Large intestine (tissue), 3 donors: ENCODE results near the gene NT5C2. TPM values are rescaled to one million over a fixed set of nuclear protein-coding genes. Genes with fewer than 3 reads are reported as not detected.
"Not testable (repeated sequence)": the region's sequence is repeated elsewhere in the genome, so short reads cannot be mapped to it uniquely, and the experiment has no call there.

Experiments used
- DNase-seq, 2 donors: peaks; one replicate each; pipeline versions ENCODE4 v3.0.0 to v3.0.0-alpha.2; 2013
- H3K27ac ChIP-seq: one replicate; pipeline ENCODE4 v1.5.1; 2013; ENCODE audit warnings: low read length
- H3K27me3 ChIP-seq: 2 replicates; pipeline ENCODE4 v1.6.1; 2013; ENCODE audit warnings: low read length; ENCODE audit not compliant: control insufficient read depth, insufficient read depth
- H3K36me3 ChIP-seq: 2 replicates; pipeline ENCODE4 v1.6.1; 2013; ENCODE audit warnings: low read length; ENCODE audit not compliant: control insufficient read depth, insufficient read depth
- H3K4me1 ChIP-seq: one replicate; pipeline ENCODE4 v1.6.1; 2013; ENCODE audit warnings: low read length; ENCODE audit not compliant: control insufficient read depth, insufficient read depth
- H3K4me3 ChIP-seq: one replicate; pipeline ENCODE4 v1.5.1; 2013; ENCODE audit warnings: low read length
- H3K9me3 ChIP-seq: one replicate; pipeline ENCODE4 v1.6.1; 2013; ENCODE audit warnings: mild to moderate bottlenecking, low read depth, low read length, moderate library complexity; ENCODE audit not compliant: control insufficient read depth
- WGBS: methylation state at CpG from one replicate; pipeline ENCODE4 v1.1.5; 2013; ENCODE audit warnings: low lambda C conversion rate; ENCODE audit not compliant: insufficient coverage; 5-methylcytosine and 5-hydroxymethylcytosine counted together
- polyA plus RNA-seq: library from polyadenylated mRNA; unstranded; fragments of 120-200 nt; gene quantifications from one replicate; pipeline ENCODE4 v1.2.1, GENCODE V29; 2013

NT5C2 gene
- polyA plus RNA-seq, 1 donor = 63.9 TPM

DNA sequence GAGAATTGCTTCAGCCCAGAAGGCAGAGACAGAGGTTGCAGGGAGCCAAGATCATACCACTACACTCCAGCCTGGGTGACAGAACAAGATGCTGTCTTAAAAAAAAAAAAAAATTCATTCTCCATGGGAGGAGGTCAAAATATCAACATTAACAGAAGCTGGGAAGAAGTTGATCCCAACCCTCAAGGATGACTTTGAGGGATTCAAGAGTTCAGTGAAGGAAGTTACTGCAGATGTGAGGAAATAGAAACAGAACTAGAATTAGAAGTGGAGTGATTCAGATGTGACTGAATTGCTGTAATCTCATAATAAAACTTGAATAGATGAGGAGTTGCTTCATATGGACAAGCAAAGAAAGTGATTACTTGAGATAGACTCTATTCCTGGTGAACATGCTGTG lies 32.9 kb upstream of the NT5C2 start:
- peaks cover 10% of the 10 kb centered on the region for H3K4me1 ChIP-seq
- H3K4me3 ChIP-seq = no peak overlapping the region
- no peaks in the 10 kb centered on the region for H3K27me3 ChIP-seq
- no peaks in the 10 kb centered on the region for H3K36me3 ChIP-seq
- H3K27ac ChIP-seq = no peak overlapping the region
- H3K9me3 ChIP-seq = peaks cover 18% of the 10 kb centered on the region
- DNase-seq = no peak

DNA sequence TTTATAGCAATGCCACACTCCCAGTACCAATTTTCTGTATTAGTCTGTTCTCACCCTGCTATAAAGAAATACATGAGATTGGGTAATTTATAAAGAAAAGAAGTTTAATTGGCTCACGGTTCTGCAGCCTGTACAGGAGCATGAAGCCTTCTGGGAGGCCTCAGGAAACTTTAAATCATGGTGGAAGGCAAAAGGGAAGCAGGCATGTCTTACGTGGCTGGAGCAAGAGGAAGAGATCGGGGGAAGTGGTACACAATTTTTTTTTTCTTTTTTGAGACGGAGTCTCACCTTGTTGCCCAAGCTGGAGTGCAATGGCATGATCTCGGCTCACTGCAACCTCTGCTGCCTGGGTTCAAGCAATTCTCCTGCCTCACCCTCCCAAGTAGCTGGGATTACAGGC lies 31.6 kb upstream of the NT5C2 start:
- H3K4me3 ChIP-seq, H3K27ac ChIP-seq, H3K4me1 ChIP-seq, DNase-seq, H3K27me3 ChIP-seq, H3K36me3 ChIP-seq: not testable (repeated sequence)
- WGBS = no CpG with 5 or more reads among the region's 5 CpGs
- peaks cover 18% of the 10 kb centered on the region for H3K9me3 ChIP-seq

DNA sequence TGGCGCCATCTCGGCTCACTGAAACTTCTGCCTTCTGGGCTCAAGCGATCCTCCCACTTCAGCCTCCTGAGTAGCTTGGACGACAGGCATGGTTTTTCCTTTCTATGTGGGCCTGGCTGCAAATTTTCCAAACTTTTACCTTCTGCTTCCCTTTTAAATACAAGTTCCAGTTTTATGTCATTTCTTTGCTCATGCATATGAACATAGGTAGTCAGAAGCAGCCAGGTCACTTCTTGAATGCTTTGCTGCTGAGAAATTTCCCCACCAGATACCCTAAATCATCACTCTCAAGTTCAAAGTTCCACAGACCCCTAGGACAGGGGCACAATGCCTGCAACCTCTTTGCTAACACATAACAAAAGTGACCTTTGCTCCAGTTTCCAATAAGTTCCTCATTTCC lies 31.1 kb upstream of the NT5C2 start:
- Histone ChIP-seq H3K4me1 (peaks cover 2% of the 10 kb centered on the region), H3K9me3 (peaks cover 18% of the 10 kb centered on the region), H3K36me3 (no peaks in the 10 kb centered on the region), H3K27ac (no peak overlapping the region), H3K4me3 (no peak overlapping the region), H3K27me3 (no peaks in the 10 kb centered on the region)
- no peak for DNase-seq
- no CpG with 5 or more reads among the region's 4 CpGs for WGBS

DNA sequence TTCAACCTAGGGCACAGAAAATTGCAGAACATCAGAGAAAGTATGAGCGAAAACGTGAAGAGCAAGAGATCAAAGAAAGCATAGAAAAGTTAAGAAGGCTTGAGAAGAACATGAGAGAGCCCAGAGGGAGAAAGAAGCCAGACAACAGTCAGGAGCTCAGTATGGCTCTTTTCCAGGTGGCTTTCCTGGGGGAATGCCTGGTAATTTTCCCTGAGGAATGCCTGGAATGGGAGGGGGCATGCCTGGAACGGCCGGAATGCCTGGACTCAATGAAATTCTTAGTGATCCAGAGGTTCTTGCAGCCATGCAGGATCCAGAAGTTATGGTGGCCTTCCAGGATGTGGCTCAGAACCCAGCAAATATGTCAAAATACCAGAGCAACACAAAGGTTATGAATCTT lies 23.3 kb upstream of the NT5C2 start:
- not testable (repeated sequence) for H3K36me3 ChIP-seq, H3K27ac ChIP-seq, H3K4me3 ChIP-seq, H3K9me3 ChIP-seq, H3K27me3 ChIP-seq, DNase-seq, H3K4me1 ChIP-seq
- 71% methylated on average over 2 of the region's 4 CpGs for WGBS

DNA sequence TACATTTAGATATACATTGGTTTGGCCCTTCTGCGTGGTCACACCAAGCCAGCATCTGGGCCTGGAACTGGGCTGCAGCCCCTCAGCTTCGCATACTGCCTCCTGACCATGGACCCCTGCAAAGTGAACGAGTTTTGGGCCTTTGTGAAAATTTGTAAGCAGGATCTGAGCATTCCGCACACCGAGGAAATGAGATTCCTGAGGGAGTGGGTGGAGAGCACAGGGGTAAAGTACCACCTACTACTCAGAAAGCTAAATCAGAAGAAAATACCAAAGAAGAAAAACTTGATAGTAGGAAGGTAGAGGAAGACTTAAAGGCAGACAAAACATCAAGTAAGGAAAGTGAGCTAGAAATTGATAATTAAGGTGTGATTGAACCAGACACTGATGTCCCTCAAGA lies 22.5 kb upstream of the NT5C2 start:
- Histone ChIP-seq H3K36me3 (no peaks in the 10 kb centered on the region), H3K4me3 (no peak overlapping the region), H3K9me3 (no peaks in the 10 kb centered on the region), H3K27ac (no peak overlapping the region), H3K27me3 (no peaks in the 10 kb centered on the region), H3K4me1 (no peaks in the 10 kb centered on the region)
- DNase-seq = no peak
- 79% methylated on average over 2 of the region's 5 CpGs for WGBS

DNA sequence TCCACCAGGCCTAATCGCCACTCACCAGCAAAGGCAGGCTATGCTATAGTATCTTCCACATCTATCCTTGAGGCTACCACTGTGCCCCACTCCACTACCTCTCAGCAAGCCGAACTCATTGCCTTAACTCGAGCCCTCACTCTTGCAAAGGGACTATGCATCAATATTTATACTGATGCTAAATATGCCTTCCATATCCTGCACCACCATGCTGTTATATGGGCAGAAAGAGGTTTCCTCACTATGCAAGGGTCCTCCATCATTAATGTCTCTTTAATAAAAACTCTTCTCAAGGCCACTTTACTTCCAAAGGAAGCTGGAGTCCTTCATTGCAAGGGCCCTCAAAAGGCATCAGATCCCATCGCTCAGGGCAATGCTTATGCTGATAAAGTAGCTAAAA lies 17.2 kb upstream of the NT5C2 start:
- not testable (repeated sequence) for H3K36me3 ChIP-seq, H3K9me3 ChIP-seq, H3K4me1 ChIP-seq, H3K27me3 ChIP-seq, DNase-seq, H3K27ac ChIP-seq, H3K4me3 ChIP-seq
- no CpG with 5 or more reads among the region's 4 CpGs for WGBS

DNA sequence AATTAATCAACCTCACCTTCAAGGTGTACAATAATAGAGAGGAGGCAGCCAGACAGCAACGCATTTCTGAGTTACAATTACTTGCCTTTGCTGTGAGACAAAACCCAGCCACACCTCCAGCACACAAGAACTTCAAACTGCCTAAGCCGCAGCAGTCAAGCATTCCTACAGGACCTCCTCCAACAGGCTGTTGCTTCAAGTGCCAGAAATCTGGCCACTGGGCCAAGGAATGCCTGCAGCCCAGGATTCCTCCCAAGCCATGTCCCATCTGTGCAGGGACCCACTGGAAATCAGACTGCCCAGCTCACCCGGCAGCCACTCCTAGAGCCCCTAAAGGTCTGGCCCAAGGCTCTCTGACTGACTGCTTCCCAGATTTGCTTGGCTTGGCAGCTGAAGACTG lies 14.6 kb upstream of the NT5C2 start:
- H3K4me3 ChIP-seq, H3K36me3 ChIP-seq, H3K27ac ChIP-seq, H3K27me3 ChIP-seq, DNase-seq, H3K9me3 ChIP-seq, H3K4me1 ChIP-seq: not testable (repeated sequence)
- WGBS = no CpG with 5 or more reads among the region's 3 CpGs

DNA sequence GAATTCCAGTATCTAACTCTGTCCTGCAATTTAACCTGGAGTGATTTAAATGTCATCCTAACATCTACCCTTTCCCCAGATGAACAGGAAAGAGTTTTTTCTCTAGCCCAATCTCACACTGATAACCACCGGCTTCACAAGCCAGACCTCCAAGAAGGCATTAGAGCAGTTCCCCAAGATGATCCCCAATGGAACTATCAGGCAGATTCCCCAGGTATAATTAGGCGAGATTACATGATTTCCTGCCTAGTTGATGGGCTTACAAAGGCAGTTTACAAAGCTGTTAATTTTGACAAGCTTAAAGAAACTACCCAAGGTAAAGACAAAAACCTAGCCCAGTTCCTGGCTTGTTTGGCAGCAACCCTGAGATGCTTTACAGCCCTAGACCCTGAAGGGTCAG lies 14.1 kb upstream of the NT5C2 start:
- Histone ChIP-seq H3K27me3 (no peaks in the 10 kb centered on the region), H3K4me1 (no peaks in the 10 kb centered on the region), H3K36me3 (no peaks in the 10 kb centered on the region), H3K4me3 (no peak overlapping the region), H3K27ac (no peak overlapping the region), H3K9me3 (no peaks in the 10 kb centered on the region)
- no peak for DNase-seq
- no CpG with 5 or more reads among the region's 2 CpGs for WGBS

DNA sequence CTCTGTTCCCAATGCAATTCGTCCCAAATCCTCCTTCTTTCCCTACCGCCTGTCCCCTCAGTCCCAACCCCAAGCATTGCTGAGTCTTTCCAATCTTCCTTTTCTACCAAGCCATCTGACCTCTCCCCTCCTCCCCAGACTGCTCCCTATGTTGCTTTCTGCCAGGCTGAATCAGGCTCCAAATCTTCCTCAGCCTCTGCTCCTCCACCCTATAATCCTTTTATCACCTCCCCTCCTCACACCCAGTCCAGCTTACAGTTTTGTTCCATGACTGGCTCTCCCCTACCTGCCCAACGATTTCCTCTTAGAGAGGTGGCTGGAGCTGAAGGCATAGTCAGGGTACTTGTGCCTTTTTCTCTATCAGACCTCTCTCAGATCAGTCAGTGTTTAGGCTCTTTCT lies 13.6 kb upstream of the NT5C2 start:
- not testable (repeated sequence) for H3K36me3 ChIP-seq, H3K27ac ChIP-seq, H3K9me3 ChIP-seq, H3K27me3 ChIP-seq, H3K4me1 ChIP-seq, H3K4me3 ChIP-seq, DNase-seq
- whole genome bisulfite sequencing = 100% methylated on average over 1 of the region's 3 CpGs

DNA sequence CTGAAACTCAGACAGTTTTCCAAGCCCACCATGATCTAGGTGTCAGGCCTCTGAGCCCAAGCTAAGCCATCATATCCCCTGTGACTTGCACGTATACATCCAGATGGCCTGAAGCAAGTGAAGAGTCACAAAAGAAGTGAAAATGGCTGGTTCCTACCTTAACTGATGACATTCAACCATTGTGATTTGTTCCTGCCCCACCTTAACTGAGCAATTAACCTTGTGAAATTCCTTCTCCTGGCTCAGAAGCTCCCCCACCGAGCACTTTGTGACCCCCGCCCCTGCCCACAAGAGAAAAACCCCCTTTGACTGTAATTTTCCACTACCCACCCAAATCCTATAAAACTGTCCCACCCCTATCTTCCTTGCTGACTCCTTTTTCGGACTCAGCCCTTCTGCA lies 12.3 kb upstream of the NT5C2 start:
- H3K4me3 ChIP-seq = not testable (repeated sequence)

DNA sequence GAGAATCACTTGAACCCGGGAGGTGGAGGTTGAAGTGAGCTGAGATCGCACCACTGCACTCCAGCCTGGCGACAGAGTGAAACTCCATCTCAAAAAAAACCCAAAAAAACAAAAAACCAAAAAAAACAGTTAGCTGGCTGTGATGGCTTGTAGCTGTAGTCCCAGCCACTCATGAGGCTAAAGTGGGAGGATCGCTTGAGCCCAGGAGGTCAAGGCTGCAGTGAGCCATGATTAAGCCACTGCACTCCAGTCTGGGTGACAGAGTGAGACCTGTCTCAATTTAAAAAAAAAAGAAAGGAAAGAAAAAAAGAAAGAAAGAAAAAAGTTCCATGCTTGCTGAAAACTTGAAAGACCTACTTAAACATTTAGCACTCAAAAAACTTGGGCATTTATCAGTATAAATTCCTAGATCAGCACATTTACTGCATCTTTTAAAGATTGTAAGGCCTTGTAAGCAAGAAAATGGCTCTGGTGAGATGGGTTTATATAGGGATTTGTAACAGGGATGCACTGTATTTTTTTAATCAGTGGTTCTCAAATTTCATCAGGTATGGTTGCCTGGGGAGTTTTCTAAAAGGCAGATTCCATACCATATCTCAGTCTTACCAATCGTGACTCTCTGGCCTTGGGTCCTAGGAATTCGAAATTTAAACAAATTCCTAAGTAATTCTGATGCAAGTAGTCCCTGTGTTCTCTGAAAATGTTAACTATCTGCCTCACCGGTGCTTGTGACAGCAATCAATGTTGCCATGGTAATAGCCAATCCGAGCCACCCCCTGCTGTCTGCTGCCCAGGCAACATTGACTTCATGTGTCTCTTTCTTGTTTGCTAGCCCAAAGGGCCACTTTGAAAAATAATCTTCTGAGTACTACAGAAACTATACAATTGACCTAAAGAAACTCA lies 11.5 kb upstream of the NT5C2 start:
- Histone ChIP-seq H3K4me1 (no peaks in the 10 kb centered on the region), H3K27me3 (no peaks in the 10 kb centered on the region), H3K9me3 (no peaks in the 10 kb centered on the region), H3K36me3 (no peaks in the 10 kb centered on the region), H3K4me3 (no peak overlapping the region), H3K27ac (no peak overlapping the region)
- DNase-seq = no peak
- 67% methylated on average over 1 of the region's 8 CpGs for WGBS

More for the DNA sequence above, 12.3 kb upstream of the NT5C2 start:
- not testable (repeated sequence) for H3K4me1 ChIP-seq, H3K27me3 ChIP-seq, H3K27ac ChIP-seq, H3K36me3 ChIP-seq, DNase-seq, H3K9me3 ChIP-seq
- no CpG with 5 or more reads among the region's 4 CpGs for WGBS
